GM12864 (cell line): ENCODE data around the gene ERI2.

Source experiments
- DNase-seq: peaks from one replicate; pipeline ENCODE4 v3.0.0-alpha.2; 2011; ENCODE audit warnings: low read depth
- H3K4me3 ChIP-seq: 2 replicates; pipeline ENCODE4 v1.5.1; 2011; ENCODE audit warnings: mild to moderate bottlenecking, low read depth, low read length, control low read depth
- TF ChIP-seq, protein P1 (sequence below): IDR thresholded peaks from 2 replicates; pipeline ENCODE4 v1.5.1; 2011; ENCODE audit warnings: low read depth, mild to moderate bottlenecking, moderate library complexity, low read length, control low read depth, inconsistent platforms; ENCODE audit errors: missing control alignments

The ERI2 gene, protein sequence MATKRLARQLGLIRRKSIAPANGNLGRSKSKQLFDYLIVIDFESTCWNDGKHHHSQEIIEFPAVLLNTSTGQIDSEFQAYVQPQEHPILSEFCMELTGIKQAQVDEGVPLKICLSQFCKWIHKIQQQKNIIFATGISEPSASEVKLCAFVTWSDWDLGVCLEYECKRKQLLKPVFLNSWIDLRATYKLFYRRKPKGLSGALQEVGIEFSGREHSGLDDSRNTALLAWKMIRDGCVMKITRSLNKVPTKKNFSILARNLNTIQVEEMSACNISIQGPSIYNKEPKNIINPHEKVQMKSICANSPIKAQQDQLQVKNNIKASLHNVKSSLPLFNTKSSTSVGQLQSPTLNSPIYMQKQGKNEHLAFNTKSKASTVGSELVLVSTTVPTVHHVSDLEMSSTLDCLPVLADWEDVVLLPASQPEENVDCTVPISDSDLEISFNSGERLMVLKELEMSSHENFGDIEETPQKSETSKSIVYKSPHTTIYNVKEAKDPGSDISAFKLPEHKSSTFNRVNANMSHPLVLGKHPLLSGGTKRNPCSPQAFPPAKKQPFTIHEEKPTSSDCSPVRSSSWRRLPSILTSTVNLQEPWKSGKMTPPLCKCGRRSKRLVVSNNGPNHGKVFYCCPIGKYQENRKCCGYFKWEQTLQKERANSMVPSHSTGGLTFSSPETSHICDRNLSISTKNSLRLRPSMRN

DNA sequence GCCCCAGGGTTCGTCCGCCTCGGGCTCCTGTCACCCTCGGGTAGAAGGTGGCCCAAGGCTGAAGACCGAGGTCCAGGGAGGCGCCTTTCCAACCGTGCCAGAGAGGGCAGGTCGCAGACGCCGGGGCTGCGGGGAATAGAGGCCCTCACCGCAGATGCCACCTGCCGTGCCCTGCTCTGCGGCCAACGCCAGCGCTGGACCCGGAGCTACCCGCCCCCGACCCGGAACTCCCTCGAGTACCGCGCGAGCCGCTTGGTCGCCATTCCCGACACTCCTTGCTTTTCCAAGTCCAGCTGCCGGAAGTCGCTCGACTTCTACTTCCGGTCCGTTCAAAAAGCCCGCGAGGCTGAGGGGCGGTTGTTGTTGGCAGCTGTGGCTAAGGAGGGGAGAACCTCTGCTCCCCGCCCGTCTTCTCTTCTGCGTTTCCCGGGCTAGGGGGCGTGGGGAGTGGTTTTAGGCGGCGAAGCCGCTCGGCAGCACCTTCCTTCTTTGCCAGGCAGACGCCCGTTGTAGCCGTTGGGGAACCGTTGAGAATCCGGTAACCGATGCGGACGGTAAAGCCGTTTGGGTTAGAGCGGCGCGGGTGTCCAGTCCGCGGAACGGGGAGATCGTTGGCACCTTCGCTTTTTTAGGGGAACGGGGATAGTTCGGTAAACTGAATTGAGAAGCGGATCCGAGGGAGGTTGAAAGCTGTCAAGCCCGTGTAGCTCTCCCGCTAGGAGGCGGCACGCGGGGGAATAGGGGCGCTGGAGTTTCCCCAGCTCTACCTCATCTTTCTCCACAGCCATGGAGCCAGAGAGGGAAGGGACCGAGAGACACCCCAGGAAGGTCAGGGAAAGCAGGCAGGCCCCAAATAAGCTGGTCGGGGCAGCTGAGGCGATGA is at the start of gene ERI2, which contains the start of gene REXO5:
Gene ERI2 (minus strand): TSS at position 305 of the 883 bp plus-strand sequence. CDS start 42 bp downstream, at position 263.
Gene REXO5 (plus strand): TSS at position 360 of the 883 bp plus-strand sequence. CDS start 427 bp downstream, at position 787.
- TF ChIP-seq, protein P1, sequence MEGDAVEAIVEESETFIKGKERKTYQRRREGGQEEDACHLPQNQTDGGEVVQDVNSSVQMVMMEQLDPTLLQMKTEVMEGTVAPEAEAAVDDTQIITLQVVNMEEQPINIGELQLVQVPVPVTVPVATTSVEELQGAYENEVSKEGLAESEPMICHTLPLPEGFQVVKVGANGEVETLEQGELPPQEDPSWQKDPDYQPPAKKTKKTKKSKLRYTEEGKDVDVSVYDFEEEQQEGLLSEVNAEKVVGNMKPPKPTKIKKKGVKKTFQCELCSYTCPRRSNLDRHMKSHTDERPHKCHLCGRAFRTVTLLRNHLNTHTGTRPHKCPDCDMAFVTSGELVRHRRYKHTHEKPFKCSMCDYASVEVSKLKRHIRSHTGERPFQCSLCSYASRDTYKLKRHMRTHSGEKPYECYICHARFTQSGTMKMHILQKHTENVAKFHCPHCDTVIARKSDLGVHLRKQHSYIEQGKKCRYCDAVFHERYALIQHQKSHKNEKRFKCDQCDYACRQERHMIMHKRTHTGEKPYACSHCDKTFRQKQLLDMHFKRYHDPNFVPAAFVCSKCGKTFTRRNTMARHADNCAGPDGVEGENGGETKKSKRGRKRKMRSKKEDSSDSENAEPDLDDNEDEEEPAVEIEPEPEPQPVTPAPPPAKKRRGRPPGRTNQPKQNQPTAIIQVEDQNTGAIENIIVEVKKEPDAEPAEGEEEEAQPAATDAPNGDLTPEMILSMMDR: peak; percentile 56
- H3K4me3 ChIP-seq: peak within 1 kb of the TSS; percentile 95
- peak; percentile 73 for DNase-seq

DNA sequence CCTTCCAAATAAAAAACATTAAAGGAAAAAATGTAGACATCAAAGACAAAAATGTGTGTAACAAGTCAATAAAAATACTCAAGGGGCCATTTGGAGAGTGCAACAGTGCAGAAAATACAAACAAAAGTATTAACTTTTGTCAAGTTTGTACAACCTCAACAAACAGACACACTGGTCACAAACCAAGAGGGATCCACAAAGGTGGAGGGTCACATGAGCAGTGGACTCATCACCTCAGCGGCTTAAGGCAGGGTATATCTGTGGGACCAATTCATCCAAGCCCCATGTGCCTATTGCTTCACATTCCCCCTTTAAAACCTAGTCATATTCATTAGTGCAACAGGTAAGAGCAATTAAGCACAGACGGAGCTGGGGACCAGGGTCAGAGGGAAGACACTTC is 48.7 kb upstream of the ERI2 start:
- no peak for DNase-seq
- H3K4me3 ChIP-seq: no peak overlapping the region
- TF ChIP-seq, protein P1: no peak

DNA sequence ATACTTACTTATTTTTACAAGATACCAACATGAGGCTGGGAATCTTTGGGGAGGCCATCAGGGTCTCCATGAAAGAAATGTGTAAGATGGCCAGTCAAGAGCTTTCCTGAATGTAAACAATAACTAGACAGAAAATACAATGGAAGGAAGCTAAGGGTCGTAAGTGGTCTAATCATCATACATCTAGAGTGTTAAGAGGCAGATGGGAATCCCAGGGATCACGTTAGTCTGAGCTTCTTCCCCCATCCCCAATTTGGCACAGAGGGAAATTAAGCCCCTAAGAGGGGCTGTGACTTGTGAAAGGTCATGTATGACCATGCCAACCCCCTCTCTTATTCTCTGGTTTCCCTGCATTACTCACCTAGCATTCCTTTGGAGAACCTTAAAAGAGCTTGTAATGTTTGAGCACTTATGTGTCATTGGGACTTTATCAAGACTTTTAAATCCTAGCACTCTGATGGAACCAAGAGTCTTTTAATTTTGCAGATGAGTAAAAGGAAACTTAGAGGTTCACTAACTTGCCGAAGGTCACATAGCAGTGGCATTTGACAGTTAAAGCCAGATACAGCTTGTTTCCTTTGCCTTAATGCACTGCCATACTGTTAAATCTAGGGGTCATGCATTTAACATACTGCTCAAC is 47.8 kb upstream of the ERI2 start:
- DNase-seq: no peak
- TF ChIP-seq, protein P1: no peak
- H3K4me3 ChIP-seq: no peak overlapping the region

DNA sequence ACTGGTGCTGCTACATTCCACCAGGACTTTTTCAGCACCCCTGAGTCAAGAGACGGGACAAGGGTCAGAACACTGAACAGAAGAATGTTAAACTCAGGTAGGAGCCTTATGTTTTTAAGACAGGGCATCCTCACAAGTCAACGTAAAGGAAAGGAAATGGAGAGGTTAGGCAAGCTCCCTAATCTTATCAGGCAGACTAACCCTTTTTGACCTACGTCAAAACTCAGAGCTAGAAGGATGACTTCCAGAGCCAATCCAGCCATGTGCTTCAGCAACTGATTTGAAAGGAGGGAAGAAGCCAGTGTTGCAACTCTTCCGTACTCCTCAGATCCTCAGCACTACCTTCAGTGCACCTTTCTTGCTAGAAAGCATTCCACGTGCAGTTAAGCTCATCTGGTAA is 46.9 kb upstream of the ERI2 start:
- H3K4me3 ChIP-seq: no peak overlapping the region
- no peak for DNase-seq
- TF ChIP-seq, protein P1: no peak

DNA sequence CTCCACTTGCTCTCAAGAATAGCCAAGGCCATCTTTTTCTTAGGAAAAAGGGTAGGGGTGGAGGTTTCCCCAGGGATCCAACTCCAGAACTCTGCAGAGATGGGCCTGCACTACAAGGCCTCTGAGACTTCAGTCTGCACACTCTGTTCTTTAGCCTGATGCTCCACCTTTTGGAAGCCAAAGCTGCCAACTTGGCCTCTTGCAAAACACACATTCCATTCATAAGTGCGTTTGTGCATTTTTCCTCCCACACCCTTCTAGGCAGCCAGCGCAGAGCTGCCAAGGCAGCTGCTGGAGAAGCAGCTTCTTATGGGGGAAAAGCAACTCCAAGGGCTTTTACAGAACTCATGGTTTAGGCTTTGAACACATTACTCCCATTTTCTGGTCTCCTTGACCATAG is 45.3 kb upstream of the ERI2 start:
- no peak for DNase-seq
- TF ChIP-seq, protein P1: no peak
- H3K4me3 ChIP-seq: no peak overlapping the region

DNA sequence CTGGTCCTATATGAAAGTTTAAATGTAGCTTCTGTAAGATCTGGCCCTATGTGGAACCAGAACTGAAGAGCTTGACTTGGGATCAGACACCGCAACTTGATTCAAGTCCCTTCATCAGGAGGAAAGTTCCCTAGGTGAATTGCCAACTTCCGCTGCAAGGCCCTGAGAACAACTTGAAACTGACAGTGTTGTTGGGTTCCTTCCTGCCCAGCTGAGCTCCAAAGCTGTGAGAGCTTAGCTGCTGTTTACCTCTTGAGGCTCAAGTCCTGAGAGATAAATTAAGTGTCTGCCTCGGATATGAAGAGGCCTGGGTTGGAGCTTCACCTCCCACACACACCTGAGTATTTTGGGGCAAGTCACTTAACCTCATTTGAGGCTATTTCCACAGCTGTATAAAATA is 44.7 kb upstream of the ERI2 start:
- TF ChIP-seq, protein P1: no peak
- no peak for DNase-seq
- H3K4me3 ChIP-seq: no peak overlapping the region
